ENCODE data around the gene SIGLEC15.

DNA sequence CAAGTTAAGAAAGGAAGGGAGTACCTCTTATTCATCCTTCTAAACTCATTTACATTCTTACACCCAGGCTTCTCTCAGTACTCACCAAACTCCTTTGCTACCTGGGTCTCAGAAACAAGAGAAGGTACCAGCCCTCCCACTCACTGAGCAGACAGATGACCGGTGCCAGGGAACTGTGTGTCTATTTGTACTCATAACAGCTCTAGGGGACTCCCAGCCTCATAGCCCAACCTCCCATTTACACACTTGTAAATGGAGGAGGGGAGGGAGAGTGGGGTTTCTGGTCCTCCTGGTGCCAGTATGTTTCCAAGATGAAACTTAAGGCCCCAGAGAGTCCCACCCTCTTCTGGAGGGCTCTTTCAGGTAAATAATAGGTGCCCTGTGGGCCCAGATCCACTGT is 42.8 kb upstream of the SIGLEC15 start:
- TF ChIP-seq POLR2A (IDR thresholded peaks at IDR 0.05; ENCODE audit: low read length) (no peak), NFE2L2 (conservative IDR thresholded peaks at IDR 0.05; ENCODE audit: low read length) (no peak), ZC3H11A (IDR thresholded peaks at IDR 0.05) (no peak), ESRRA (IDR thresholded peaks at IDR 0.05; ENCODE audit: borderline replicate concordance, low read length) (no peak), ZFP36 (IDR thresholded peaks at IDR 0.05; ENCODE audit: borderline replicate concordance, partially characterized antibody) (no peak), HOXB5 (CRISPR knock-in tag; IDR thresholded peaks at IDR 0.05) (no peak), MAFK (IDR thresholded peaks at IDR 0.05; ENCODE audit: partially characterized antibody) (no peak), RCOR1 (IDR thresholded peaks at IDR 0.05; ENCODE audit: low read depth, low read length) (no peak), KDM1A (IDR thresholded peaks at IDR 0.05; ENCODE audit: low read depth) (no peak)
- TF ChIP-seq, protein P1, sequence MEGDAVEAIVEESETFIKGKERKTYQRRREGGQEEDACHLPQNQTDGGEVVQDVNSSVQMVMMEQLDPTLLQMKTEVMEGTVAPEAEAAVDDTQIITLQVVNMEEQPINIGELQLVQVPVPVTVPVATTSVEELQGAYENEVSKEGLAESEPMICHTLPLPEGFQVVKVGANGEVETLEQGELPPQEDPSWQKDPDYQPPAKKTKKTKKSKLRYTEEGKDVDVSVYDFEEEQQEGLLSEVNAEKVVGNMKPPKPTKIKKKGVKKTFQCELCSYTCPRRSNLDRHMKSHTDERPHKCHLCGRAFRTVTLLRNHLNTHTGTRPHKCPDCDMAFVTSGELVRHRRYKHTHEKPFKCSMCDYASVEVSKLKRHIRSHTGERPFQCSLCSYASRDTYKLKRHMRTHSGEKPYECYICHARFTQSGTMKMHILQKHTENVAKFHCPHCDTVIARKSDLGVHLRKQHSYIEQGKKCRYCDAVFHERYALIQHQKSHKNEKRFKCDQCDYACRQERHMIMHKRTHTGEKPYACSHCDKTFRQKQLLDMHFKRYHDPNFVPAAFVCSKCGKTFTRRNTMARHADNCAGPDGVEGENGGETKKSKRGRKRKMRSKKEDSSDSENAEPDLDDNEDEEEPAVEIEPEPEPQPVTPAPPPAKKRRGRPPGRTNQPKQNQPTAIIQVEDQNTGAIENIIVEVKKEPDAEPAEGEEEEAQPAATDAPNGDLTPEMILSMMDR (IDR thresholded peaks at IDR 0.05): no peak
- TF ChIP-seq, protein P2, sequence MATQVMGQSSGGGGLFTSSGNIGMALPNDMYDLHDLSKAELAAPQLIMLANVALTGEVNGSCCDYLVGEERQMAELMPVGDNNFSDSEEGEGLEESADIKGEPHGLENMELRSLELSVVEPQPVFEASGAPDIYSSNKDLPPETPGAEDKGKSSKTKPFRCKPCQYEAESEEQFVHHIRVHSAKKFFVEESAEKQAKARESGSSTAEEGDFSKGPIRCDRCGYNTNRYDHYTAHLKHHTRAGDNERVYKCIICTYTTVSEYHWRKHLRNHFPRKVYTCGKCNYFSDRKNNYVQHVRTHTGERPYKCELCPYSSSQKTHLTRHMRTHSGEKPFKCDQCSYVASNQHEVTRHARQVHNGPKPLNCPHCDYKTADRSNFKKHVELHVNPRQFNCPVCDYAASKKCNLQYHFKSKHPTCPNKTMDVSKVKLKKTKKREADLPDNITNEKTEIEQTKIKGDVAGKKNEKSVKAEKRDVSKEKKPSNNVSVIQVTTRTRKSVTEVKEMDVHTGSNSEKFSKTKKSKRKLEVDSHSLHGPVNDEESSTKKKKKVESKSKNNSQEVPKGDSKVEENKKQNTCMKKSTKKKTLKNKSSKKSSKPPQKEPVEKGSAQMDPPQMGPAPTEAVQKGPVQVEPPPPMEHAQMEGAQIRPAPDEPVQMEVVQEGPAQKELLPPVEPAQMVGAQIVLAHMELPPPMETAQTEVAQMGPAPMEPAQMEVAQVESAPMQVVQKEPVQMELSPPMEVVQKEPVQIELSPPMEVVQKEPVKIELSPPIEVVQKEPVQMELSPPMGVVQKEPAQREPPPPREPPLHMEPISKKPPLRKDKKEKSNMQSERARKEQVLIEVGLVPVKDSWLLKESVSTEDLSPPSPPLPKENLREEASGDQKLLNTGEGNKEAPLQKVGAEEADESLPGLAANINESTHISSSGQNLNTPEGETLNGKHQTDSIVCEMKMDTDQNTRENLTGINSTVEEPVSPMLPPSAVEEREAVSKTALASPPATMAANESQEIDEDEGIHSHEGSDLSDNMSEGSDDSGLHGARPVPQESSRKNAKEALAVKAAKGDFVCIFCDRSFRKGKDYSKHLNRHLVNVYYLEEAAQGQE (IDR thresholded peaks at IDR 0.05): no peak
- TF ChIP-seq, protein P3, sequence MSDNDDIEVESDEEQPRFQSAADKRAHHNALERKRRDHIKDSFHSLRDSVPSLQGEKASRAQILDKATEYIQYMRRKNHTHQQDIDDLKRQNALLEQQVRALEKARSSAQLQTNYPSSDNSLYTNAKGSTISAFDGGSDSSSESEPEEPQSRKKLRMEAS (IDR thresholded peaks at IDR 0.05): no peak
